ENCODE results near the gene BCAR3.
A peak's percentile ranks its signal among the peaks of the same experiment; 100 is the strongest.

BCAR3 gene

GRCh38 chr1:93636712-93637111 is 44.9 kb downstream of the BCAR3 start:
- DNase-seq (ENCODE audit: low read depth) = no peak

GRCh38 chr1:93635614-93636543 is 45.8 kb downstream of the BCAR3 start:
- no peak for DNase-seq (ENCODE audit: low read depth)

- DNase-seq (ENCODE audit: low read depth) = no peak
Observed at GRCh38 chr1:93633313-93633712, 48.3 kb downstream of the BCAR3 start.

- DNase-seq (ENCODE audit: low read depth) = no peak
Observed at GRCh38 chr1:93631626-93632365, 49.8 kb downstream of the BCAR3 start.

GRCh38 chr1:93630168-93630567 is 51.5 kb downstream of the BCAR3 start:
- DNase-seq (ENCODE audit: low read depth) = no peak

GRCh38 chr1:93629101-93630059 is 52.3 kb downstream of the BCAR3 start:
- DNase-seq (ENCODE audit: low read depth) = peak; percentile 18

- DNase-seq (ENCODE audit: low read depth) = no peak
Observed at GRCh38 chr1:93628681-93629080, 53.0 kb downstream of the BCAR3 start.

GRCh38 chr1:93625582-93626327 is 55.9 kb downstream of the BCAR3 start:
- no peak for DNase-seq (ENCODE audit: low read depth)

- DNase-seq (ENCODE audit: low read depth) = no peak
Observed at GRCh38 chr1:93623875-93624274, 57.8 kb downstream of the BCAR3 start.

- DNase-seq (ENCODE audit: low read depth) = no peak
Observed at GRCh38 chr1:93623436-93623835, 58.2 kb downstream of the BCAR3 start.

GRCh38 chr1:93621246-93621645 is 60.4 kb downstream of the BCAR3 start:
- DNase-seq (ENCODE audit: low read depth) = no peak

GRCh38 chr1:93620841-93621210 is 60.8 kb downstream of the BCAR3 start:
- DNase-seq (ENCODE audit: low read depth) = no peak

GRCh38 chr1:93620172-93620840 is 61.3 kb downstream of the BCAR3 start:
- DNase-seq (ENCODE audit: low read depth) = no peak

GRCh38 chr1:93619507-93620171 is 62.0 kb downstream of the BCAR3 start:
- no peak for DNase-seq (ENCODE audit: low read depth)

- no peak for DNase-seq (ENCODE audit: low read depth)
Observed at GRCh38 chr1:93617670-93618499, 63.8 kb downstream of the BCAR3 start.

GRCh38 chr1:93616996-93617669 is 64.5 kb downstream of the BCAR3 start:
- no peak for DNase-seq (ENCODE audit: low read depth)

GRCh38 chr1:93616221-93616995 is 65.2 kb downstream of the BCAR3 start:
- DNase-seq (ENCODE audit: low read depth) = no peak

- no peak for DNase-seq (ENCODE audit: low read depth)
Observed at GRCh38 chr1:93615582-93616150, 66.0 kb downstream of the BCAR3 start.

All from stimulated activated CD8-positive, alpha-beta memory T cell treated with anti-CD3 and anti-CD28 coated beads, Interleukin-12 subunit alpha, Interleukin-12 subunit beta, amount 100 ng/mL, for 1 hour (primary cell).